ENCODE data around the gene FBXL5.
A peak's percentile ranks its signal among the peaks of the same experiment; 100 is the strongest.
"Not testable (repeated sequence)": the region's sequence is repeated elsewhere in the genome, so short reads cannot be mapped to it uniquely, and the experiment has no call there.

Gene FBXL5

DNA sequence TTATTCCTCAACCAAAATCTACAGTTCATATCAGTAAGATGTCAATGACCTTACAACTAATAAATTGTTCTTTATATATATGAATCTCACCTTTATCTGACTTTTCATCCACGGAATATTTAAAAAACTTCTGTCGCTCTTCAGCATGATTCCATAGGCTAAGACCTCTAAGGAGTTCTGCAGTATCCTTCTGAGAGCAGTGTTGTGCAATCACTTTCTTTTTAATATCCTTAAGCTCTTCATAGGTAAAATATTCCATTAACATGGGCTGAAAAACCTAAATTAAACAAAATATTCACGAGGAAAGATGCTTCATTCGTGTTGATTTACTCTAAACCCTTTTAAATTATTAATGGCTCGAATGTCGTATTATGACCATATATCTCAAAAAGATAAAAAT, 16.7 kb downstream of the FBXL5 start:
- DNase-seq, result no peak

DNA sequence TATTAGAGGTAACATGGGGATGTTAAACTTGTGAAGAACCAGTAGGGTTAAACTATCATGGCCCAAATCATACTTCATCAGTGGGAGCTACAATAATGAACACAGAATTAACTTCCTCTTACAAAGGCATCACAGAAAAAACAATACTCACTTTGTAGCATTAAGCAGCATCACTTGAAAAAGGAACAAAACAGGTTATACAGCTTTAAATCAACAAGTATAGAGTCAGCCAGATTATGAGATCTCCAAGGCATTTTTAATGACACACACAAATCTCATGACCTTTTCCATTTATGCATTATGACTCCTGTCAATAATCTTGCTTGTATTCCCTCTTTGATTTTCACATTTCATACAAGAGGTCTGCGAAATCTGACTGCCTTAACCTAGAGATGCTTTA, 18.3 kb downstream of the FBXL5 start:
- DNase-seq, result no peak

DNA sequence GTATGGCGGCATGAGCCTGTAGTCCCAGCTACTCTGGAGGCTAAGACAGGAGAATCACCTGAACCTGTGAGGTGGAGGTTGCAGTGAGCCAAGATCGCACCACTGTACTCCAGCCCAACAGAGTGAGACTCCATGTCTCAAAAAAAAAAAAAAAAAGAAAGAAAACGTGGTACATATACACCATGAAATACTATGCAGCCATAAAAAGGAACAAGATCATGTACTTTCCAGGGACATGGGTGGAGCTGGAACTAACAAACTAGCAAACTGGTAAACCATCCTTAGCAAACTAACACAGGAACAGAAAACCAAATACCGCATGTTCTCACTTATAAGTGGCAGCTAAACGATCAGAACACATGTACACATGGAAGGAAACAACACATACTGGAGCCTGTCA, 37.8 kb downstream of the FBXL5 start:
- DNase-seq, result not testable (repeated sequence)

DNA sequence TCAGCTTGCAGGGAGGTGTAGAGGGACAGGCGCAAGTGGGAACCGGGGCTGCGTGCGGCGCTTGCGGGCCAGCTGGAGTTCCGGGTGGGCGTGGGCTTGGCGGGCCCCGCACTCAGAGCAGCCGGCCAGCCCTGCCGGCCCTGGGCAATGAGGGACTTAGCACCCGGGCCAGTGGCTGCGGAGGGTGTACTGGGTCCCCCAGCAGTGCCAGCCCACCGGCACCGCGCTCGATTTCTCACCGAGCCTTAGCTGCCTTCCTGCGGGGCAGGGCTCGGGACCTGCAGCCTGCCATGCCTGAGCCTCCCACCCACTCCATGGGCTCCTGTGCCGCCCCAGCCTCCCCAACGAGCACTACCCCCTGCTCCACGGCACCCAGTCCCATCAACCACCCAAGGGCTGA, 40.3 kb downstream of the FBXL5 start:
- not testable (repeated sequence) for DNase-seq

DNA sequence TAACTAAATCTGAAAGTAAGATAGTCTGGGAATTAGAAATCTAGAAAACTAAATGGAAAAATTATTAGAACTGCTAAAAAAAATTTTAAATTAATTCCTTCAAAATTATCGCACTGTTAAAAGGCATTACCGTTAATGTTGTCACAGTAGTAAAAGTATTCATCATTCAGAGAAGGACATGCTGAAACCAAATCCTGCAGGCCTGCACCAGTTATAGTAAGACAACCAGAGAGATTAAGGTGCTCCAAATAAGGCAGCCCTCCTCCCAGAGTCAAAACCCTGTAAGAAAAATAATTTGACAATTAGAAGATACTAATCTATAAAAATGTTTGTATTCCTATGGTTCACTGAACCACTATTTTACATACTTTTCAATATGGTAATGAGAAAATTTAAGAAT, 43.0 kb downstream of the FBXL5 start:
- no peak for DNase-seq

DNA sequence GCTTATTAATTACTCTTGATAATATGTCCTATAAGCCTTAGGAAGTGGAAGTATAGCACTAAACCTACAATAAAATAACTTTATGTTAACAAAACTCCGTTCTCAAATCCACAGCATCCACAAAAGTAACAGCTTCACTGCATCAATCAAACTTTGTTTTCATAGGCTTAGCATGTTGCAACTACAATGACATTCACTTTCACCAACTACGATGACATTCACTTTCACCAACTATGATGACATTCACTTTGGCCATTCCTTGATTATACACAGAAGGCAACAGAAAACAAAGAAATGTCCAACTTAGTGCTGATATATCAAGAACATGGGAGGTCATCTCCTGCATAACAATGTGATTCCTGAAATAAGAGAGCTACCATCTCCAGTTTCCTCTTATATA, 44.3 kb downstream of the FBXL5 start:
- DNase-seq, result no peak

DNA sequence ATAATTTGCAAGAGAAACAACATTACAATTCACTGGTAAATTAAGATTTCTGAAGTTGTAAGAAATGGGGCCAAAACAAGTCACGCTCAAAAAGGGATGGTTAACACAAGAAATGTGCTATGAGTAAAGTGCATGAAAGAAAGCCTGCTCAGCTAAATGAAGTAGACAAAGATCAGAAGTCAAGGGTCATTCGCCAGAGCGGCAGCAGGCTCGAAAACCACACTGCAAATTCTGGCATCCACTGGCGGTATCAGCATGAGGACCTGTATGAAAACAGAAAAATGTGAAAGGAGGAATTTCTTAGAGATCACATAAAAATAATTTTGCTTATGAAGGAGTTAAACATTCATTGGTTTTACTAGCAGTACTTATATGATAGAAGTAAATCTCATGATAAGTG, 49.6 kb downstream of the FBXL5 start:
- no peak for DNase-seq

DNA sequence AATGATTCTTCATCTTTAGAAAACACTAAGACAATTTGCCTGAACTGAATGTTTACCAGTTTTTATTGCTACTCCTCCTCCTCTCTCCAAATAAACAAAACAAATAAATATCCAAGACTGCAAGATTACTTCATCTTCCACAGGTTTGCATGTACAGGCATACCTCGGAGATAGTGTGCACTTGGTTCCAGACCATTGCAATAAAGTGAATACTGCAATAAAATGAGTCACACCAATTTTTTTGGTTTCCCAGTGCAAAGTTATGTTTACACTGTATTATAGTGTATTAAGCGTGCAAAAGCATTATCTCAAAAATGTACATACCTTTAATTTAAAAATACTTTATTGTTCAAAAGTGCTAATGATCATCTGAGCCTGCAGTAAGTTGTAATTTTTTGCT, 53.3 kb downstream of the FBXL5 start:
- DNase-seq, result no peak

DNA sequence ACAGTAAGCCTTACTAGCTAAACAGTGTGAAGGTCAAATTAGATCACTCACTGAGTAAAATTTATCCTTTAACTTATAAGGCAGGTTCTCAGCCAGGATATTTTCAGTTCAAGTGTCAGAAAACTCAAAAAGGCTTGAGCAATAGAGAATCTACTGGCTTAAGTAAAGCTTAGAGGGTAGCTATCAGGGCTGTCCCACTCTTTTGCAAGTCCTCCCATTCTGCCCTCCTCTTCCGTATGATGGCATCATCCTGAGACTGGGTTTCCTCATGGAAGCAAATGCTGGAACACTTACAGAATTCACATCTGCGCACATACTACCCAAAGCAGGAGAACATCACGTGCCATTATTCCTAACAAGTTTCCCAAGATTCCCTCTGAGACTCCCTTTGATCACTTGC, 55.0 kb downstream of the FBXL5 start:
- DNase-seq, result no peak

DNA sequence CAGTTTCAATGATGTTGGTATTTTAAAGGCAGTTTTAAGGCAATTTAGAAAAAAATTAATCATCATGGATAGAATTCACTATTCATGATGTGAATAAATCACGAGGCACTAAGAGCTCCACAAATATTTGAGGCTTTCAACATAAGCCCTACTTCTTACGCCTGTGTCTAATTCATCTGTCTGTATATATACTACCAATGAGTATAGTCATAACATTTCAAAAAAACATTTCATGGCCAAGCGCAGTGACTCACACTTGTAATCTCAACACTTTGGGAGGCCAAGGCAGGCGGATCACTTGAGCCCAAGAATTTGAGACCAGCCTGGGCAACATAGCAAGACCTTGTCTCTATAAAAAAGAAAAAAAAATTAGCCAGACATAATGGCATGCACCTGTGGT, 56.5 kb downstream of the FBXL5 start:
- peak; percentile 58 for DNase-seq

DNA sequence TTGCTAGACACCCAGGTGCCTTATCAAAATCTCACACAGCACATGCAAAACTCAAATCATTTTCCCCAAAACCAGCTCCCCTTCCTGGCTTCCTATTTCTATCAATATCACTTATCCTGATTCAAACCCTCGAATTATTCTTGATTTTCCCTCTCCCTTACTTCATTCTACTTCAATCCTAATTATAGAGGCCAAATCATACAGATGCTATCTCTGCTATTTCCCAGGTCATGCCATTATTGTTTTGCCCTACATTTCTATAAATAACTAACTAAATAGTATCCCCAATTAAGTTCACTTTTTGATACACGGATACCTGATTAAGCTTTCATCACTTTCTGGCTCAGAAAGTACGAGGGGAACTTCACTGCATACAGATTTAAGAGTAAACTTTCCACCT, 62.4 kb downstream of the FBXL5 start:
- DNase-seq, result no peak

DNA sequence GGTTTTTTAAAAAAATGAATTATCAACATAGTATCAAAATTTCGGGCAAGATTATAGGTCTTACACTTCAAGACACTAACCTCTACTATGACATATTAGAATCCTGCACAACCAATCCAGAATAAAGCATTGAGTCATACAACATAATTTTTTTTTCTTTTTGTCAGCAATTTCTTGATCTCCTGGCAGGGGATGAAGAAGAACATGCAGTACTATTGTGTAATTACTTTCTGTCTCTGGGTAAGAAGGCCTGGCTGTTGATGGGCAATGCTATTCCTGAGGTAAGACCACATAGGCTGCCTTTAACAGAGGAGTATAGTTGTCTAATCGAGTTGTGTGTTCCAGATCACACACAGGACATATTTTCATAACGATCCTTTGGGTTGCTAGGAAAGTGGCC, 67.5 kb downstream of the FBXL5 start:
- no peak for DNase-seq

DNA sequence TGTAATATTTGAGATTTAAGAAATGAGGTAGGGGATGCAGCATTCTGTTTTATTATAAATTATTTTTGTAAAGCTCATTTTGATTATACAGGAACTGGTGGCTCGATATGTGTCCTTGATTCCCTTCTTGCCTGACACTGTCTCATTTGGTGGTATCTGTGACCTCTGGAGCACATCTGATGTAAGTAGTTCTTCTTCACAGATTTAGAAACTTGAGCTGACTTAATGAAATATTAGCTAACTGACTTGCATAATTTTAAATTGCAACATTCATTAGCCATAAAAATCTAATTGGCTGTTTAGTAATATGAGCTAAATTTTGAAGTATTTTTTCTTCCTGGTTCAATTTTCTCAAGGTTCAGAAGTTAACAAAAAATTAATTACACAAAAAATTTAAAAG, 69.1 kb downstream of the FBXL5 start:
- DNase-seq, result no peak

DNA sequence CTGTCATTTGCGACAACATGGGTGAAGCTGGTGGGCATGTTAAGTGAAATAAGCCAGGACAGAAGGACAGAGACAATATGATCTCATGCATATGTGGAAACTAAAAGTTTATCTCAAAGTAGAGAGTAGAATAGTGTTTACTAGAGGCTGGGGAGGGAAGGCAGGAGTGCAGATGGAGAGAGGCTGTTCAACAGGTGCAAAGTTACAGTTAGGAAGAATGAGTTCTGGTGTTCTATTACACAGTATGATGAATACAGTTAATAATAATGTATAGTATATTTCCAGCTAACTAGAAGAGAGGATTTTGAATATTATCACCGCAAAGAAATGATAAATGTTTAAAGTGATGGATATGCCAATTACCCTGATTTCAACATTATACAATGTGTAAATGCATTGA, 69.8 kb downstream of the FBXL5 start:
- no peak for DNase-seq

DNA sequence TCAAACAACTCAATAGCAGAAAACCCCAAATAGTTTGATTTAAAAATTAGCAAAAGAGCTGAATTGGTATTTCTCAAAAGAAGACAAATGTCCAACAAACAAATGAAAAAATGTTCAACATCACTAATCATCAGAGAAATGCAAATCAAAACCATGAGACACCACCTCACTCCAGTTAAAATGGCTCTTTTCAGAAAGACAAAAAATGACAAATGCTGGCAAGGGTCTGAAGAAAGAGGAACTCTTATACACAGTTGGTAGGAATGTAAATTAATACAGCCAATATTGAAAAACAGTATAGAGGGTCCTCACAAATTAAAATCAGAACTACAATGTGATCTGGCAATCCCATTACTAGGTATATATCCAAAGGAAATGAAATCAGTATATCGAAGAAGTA, 70.4 kb downstream of the FBXL5 start:
- DNase-seq, result no peak

DNA sequence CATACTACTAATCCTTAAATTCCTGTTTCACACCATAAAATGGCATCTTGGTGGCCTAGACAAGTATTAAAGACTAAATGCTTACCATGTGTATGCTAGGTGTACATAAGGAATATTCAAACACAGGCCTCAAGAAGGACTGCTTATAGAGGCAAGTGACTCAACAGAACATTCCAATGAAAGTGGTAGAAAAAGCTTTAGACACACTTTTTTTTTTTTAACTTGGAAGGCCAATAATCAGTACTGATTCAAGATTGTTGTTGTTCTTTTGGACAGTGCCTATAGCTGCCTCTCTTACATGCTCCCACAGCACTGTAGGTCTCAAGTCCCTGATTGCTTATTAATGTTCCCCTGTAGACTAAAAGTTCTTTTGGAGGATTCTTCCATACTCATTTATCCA, 77.6 kb downstream of the FBXL5 start:
- DNase-seq, result peak; percentile 24

DNA sequence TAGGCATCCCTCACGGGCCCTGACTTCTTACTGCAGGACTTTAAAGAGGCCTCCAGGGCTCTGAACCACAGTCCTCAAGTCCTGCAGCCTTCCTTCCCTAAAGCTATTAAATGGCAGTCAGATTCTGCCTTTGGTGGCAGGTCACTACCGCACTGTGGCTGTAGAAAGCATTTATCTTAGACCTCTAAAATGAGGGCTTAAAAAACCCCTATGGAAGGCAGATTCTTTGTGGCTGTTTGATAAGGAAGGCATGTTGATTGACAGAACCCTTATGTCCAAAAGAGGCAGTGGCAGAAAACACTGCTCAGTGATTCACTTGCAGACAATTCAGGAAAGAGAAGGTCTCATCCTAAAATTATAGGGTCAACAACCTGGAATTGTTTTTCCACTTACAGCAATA, 79.2 kb downstream of the FBXL5 start:
- DNase-seq, result peak; percentile 13

DNA sequence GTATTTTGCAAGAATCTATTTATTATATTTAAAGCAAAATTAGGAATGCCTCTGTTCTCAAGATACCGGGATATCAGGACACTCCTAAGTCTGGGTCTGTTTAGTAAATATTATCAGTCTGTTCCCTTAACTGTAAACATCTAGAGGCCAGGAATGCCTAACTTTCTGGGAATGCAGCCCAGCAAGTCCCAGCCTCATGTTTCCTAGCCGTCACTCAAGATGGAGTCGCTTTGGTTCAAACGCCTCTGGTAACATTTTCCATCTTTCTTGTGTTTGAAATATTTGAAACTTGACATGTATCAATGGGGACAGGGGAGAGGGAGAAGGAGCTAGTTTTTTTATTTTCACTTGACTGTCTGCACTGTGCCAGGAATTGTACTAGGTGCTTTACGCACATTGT, 85.4 kb downstream of the FBXL5 start:
- DNase-seq, result no peak

DNA sequence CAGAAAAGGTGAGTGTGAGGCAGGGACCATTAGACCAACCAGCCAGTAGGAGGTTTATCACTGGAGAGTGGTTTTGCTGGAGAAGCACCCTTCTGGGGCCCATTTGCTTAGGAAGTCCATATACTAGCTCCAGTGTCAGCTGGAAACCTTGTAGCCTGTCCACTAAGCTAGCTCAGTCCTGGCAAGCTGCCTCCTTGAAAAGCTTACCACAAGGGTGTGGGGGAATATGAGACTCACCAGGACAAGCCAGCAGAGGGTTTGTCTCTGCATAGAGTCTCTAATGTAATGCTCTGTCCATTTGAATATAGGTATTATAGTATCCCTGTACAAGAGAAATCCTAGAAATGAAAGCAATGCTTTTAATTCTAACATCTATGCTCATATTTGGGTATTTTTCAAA, 86.3 kb downstream of the FBXL5 start:
- no peak for DNase-seq

DNA sequence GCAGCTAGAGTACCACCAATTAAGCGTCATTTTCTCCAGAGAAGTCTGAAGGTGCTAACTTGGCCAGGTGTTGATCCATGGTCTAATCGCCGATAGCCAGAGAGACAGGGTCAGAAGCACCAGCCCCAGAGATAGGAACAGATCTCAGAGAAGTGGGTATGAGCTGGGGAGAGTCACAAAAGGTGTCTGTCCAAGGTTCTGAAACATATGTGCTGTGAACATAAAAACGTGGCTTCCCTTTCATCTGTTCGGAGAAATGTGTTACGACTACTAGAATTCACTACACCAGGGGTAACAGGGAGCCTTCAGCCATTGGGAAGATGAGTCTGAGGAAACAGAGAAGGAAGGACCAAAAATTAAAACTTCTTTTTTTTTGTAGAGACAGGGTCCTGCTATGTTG, 91.3 kb downstream of the FBXL5 start:
- no peak for DNase-seq

DNA sequence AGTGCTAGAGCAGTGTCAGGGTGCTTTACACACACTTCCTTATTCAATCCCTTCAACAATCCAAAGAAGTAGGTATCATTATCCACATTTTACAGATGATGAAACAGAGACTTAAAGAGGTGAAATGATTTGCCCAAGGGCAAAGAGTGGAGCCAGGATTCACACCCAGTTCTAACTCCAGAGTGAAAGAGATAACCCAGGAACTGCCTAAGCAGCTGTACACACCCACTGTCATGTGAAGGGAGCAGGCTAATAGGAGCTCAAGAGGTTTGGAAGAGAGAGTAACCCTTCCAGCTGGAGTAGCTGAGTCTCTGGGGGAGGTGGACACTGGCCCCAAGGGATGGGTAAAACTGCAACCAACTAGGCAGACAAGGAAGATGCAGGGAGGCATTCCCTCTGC, 92.5 kb downstream of the FBXL5 start:
- no peak for DNase-seq

DNA sequence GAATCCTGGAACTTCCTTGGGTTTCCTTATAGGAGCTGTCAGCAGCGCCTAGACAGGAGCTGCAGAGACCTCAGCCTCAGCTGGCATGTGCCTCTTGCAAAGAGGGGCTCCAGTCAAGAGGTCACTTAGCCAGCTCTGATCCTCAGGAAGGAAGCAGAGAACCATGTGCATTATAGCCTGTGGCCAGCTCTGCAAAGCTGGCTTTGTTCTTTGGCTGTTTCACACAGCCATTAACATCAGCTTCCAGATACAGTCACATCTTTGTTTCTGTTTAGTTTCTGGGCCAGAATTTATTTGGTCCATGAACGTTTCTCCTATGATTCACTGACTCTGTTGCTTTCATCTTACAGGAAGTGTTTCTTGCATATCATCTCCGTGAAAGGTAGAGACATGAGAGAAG, 93.0 kb downstream of the FBXL5 start:
- no peak for DNase-seq

DNA sequence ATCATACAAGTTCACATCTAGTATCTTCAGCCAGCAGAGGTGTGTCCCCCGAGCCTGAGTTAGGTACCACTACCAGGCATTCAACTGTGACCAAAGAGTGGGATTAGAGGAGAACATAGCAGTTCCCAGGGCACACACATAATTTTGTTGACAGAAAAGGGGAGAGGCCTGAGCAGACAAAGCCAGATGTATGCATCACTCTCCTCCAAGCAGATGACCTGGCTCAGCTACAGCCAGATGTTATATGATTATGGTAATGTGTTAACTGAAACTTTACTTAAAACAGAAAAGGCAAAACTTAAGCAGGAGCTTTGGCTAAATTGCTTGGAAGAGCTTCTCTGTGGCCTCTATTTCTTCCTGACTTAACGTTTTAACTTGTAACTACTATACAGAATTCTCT, 96.6 kb downstream of the FBXL5 start:
- DNase-seq, result no peak

DNA sequence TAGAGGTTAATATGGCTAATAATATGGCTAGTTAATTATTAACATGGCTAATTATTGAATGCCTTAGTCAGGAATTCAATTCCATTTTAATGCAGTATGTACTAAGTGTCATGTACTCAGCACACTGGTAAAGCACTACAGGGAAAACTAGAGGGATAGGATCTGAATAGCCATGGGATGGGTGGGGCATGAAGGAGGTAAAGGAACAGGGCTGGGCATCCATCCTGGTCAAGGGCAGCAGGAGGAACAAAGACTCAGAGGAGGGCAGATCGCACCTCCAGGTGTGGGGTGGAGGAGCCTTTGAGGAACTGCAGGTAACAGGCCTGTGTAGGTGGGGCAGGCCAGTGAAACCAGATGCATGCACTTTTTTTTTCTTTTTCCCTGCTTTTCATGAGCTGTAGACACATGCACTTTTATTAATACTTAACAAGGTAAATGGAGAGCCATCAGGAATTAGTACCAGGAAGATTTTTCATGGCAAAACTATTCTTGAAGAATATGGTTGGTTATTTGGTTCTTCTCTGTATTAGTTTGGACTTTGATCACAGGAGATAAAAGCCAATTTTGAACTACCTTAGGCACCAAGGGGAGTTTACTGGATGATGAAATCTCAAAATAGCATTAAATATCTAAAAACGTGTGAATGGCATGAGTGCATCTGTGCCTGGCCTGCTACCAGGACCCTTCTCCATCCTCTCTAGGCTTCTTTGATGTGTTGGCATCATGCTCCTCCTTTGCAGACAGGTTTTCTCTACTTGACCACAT, 97.2 kb downstream of the FBXL5 start:
- DNase-seq, result no peak

DNA sequence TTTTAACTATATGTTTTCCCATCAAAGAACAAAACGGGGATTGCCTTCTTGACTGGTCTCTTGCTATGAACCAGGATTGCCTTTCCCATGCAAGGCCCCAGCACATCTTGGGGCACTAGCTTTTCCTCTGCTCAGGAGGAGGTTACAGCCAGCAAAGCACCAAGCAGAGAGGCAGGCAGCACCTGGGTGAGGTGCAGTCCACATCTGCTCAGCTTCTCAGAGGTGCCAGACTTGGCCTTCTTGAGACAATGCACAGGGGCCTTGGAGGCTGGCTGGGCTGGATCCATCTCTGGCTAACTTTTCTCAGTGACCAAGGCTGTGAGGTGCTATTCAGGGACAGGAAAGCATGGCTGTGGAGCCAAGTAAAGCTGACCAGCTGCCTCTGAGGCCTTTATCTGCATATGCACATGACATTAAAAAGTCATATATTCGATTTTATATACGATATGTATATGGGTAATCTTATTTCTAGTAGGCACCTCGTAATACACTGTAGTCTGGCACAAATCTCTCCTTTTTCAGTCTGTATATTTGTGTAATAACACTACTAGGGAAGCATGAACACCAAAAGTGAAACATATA, 98.6 kb downstream of the FBXL5 start:
- DNase-seq, result no peak

All from fibroblast of skin of right biceps (primary cell).